Hepatocyte (in vitro differentiated cells): ENCODE results near the gene RIMBP2. TPM values are rescaled to one million over a fixed set of nuclear protein-coding genes. Genes with fewer than 3 reads are reported as not detected.

ENCODE experiments used
- DNase-seq: peaks from one replicate; pipeline ENCODE4 v3.0.0-alpha.2; 2016; ENCODE audit warnings: low spot score
- H2AFZ ChIP-seq: fragments of 200-600 bp; sonication (generic); 2 replicates; pipeline ENCODE4 v1.6.0; 2016; ENCODE audit warnings: antibody characterized with exemption, mild to moderate bottlenecking
- H3K27ac ChIP-seq: fragments of 200-600 bp; sonication (generic); 2 replicates; pipeline ENCODE4 v1.5.1; 2016; ENCODE audit warnings: mild to moderate bottlenecking
- H3K27me3 ChIP-seq: fragments of 200-600 bp; sonication (generic); 2 replicates; pipeline ENCODE4 v1.6.1; 2016
- H3K36me3 ChIP-seq: fragments of 200-600 bp; sonication (generic); replicated peaks from 2 replicates; pipeline ENCODE4 v1.5.1; 2016; ENCODE audit warnings: low read depth; ENCODE audit not compliant: insufficient read depth
- H3K4me1 ChIP-seq: fragments of 200-600 bp; sonication (generic); 2 replicates; pipeline ENCODE4 v1.5.1; 2016; ENCODE audit warnings: mild to moderate bottlenecking, moderate library complexity; ENCODE audit not compliant: insufficient read depth
- H3K4me2 ChIP-seq: fragments of 200-600 bp; sonication (generic); 2 replicates; pipeline ENCODE4 v1.6.0; 2016
- H3K4me3 ChIP-seq: fragments of 200-600 bp; sonication (generic); 2 replicates; pipeline ENCODE4 v1.5.1; 2016; ENCODE audit warnings: mild to moderate bottlenecking
- H3K79me2 ChIP-seq: fragments of 200-600 bp; sonication (generic); 2 replicates; pipeline ENCODE4 v1.6.0; 2017; ENCODE audit warnings: mild to moderate bottlenecking
- H3K9me2 ChIP-seq: fragments of 200-600 bp; sonication (generic); replicated peaks from 2 replicates; pipeline ENCODE4 v1.6.0; 2017; ENCODE audit warnings: mild to moderate bottlenecking; ENCODE audit not compliant: insufficient read depth
- H3K9me3 ChIP-seq: fragments of 200-600 bp; sonication (generic); 2 replicates; pipeline ENCODE4 v1.5.1; 2016; ENCODE audit warnings: low read depth, mild to moderate bottlenecking
- H4K20me1 ChIP-seq: fragments of 200-600 bp; sonication (generic); 2 replicates; pipeline ENCODE4 v1.6.0; 2016; ENCODE audit warnings: mild to moderate bottlenecking; ENCODE audit not compliant: insufficient read depth, poor library complexity, severe bottlenecking
- CTCF ChIP-seq: fragments of 200-600 bp; sonication (generic); IDR thresholded peaks from 2 replicates; pipeline ENCODE4 v1.5.1; 2016; ENCODE audit warnings: antibody characterized with exemption, mild to moderate bottlenecking; ENCODE audit not compliant: poor library complexity
- EZH2 ChIP-seq: fragments of 200-600 bp; sonication (generic); IDR thresholded peaks from 2 replicates; pipeline ENCODE4 v1.6.1; 2016; ENCODE audit warnings: antibody characterized with exemption, mild to moderate bottlenecking, borderline replicate concordance
- EZH2phosphoT487 ChIP-seq: fragments of 200-600 bp; sonication (generic); IDR thresholded peaks from one replicate; pipeline ENCODE4 v1.6.1; 2018; ENCODE audit warnings: antibody characterized with exemption, mild to moderate bottlenecking, low read depth, moderate library complexity; ENCODE audit not compliant: unreplicated experiment, severe bottlenecking
- WGBS: methylation state at CpG from one replicate; pipeline ENCODE4 v1.1.6; 2016; ENCODE audit warnings: low lambda C conversion rate; ENCODE audit errors: missing lambda C conversion rate; 5-methylcytosine and 5-hydroxymethylcytosine counted together
- polyA plus RNA-seq: library from polyadenylated mRNA; unstranded; fragments of >200 nt; fragmentation: Nextera tagmentation; extraction: Ambion mirVana; gene quantifications from 2 replicates; pipeline ENCODE4 v1.2.1, GENCODE V29; 2016
- total RNA-seq: library from RNA; depleted of rRNA; stranded (reverse); fragments of >200 nt; gene quantifications from 2 replicates; pipeline ENCODE4 v1.2.3, GENCODE V29; 2014

Gene RIMBP2
- total and polyA plus RNA-seq, 2 experiments from 2014 or later = 2.5 to 4.4 TPM

GRCh38 chr12:130372936-130373335 lies 343.2 kb downstream of the RIMBP2 start:
- Histone ChIP-seq H3K9me3 (no peaks in the 10 kb centered on the region), H3K27ac (no peak overlapping the region), H2AFZ (no peak overlapping the region), H4K20me1 (no peaks in the 10 kb centered on the region), H3K4me3 (no peak overlapping the region), H3K4me2 (no peak overlapping the region), H3K4me1 (no peaks in the 10 kb centered on the region), H3K9me2 (no peaks in the 10 kb centered on the region), H3K36me3 (no peaks in the 10 kb centered on the region), H3K79me2 (no peaks in the 10 kb centered on the region), H3K27me3 (peaks cover 14% of the 10 kb centered on the region)
- 87% methylated on average over 4 of the region's 4 CpGs for WGBS
- no peak for DNase-seq
- no peak for TF ChIP-seq CTCF

GRCh38 chr12:130371296-130371695 lies 344.8 kb downstream of the RIMBP2 start:
- WGBS = 26% methylated on average over 5 of the region's 5 CpGs
- TF ChIP-seq EZH2 (no peak), EZH2phosphoT487 (no peak), CTCF (no peak)
- no peaks in the 10 kb centered on the region for H3K79me2 ChIP-seq
- H3K4me3 ChIP-seq = no peak overlapping the region
- no peak overlapping the region for H3K27ac ChIP-seq
- H3K9me3 ChIP-seq = no peaks in the 10 kb centered on the region
- no peak overlapping the region for H3K4me2 ChIP-seq
- DNase-seq = no peak
- H2AFZ ChIP-seq = no peak overlapping the region
- no peaks in the 10 kb centered on the region for H3K36me3 ChIP-seq
- H4K20me1 ChIP-seq = no peaks in the 10 kb centered on the region
- H3K4me1 ChIP-seq = no peaks in the 10 kb centered on the region
- no peaks in the 10 kb centered on the region for H3K9me2 ChIP-seq
- H3K27me3 ChIP-seq = peaks cover 14% of the 10 kb centered on the region

- TF ChIP-seq CTCF (no peak), EZH2 (no peak)
- Histone ChIP-seq H3K4me3 (no peak overlapping the region), H4K20me1 (no peaks in the 10 kb centered on the region), H3K27ac (no peak overlapping the region), H3K4me1 (peaks cover 3% of the 10 kb centered on the region), H3K27me3 (peaks cover 14% of the 10 kb centered on the region), H3K4me2 (no peak overlapping the region), H3K36me3 (no peaks in the 10 kb centered on the region), H3K9me2 (no peaks in the 10 kb centered on the region), H2AFZ (no peak overlapping the region), H3K9me3 (no peaks in the 10 kb centered on the region), H3K79me2 (no peaks in the 10 kb centered on the region)
- no peak for DNase-seq
- 91% methylated on average over 4 of the region's 4 CpGs for WGBS
These were observed 346.3 kb downstream of the RIMBP2 start for GRCh38 chr12:130369816-130370215.

GRCh38 chr12:130367523-130367922 lies 348.6 kb downstream of the RIMBP2 start:
- no peak overlapping the region for H3K27ac ChIP-seq
- no peaks in the 10 kb centered on the region for H3K79me2 ChIP-seq
- H2AFZ ChIP-seq = no peak overlapping the region
- H3K27me3 ChIP-seq = peaks cover 7% of the 10 kb centered on the region
- no peaks in the 10 kb centered on the region for H4K20me1 ChIP-seq
- H3K36me3 ChIP-seq = no peaks in the 10 kb centered on the region
- DNase-seq = no peak
- WGBS = 93% methylated on average over 13 of the region's 13 CpGs
- peaks cover 5% of the 10 kb centered on the region for H3K4me1 ChIP-seq
- H3K9me2 ChIP-seq = no peaks in the 10 kb centered on the region
- no peaks in the 10 kb centered on the region for H3K9me3 ChIP-seq
- no peak overlapping the region for H3K4me2 ChIP-seq
- no peak overlapping the region for H3K4me3 ChIP-seq
- TF ChIP-seq CTCF (no peak), EZH2phosphoT487 (no peak), EZH2 (no peak)
